ENCODE measurements around the gene MLLT3.

MLLT3 gene

GRCh38 chr9:20463823-20464222 is 158.5 kb downstream of the MLLT3 start:
- no peak for DNase-seq
- intact Hi-C loops (cut with DNase I) = no loop called here

DNA sequence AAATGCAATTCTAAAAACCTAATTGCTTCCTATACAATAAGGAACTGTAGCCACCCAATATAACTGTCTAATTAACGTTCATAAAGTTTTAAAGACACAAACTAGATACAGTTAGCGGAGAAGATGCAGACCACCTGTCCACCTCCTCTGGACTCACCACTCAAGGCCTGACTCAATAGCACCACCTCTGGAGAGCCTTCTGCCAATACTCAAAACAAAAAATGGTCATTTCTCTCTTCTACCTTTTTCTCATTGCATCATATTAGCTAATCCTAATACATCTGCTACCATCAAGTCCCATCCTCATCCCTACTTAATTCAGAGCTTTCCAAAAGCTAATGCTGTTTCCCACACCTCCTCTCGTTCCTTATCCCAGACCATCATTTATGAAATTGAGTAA is 159.9 kb downstream of the MLLT3 start:
- no peak for DNase-seq
- intact Hi-C loops (cut with DNase I) = no loop called here

GRCh38 chr9:20447291-20447690 is 175.0 kb downstream of the MLLT3 start:
- no peak for DNase-seq
- intact Hi-C loops (cut with DNase I) = no loop called here

GRCh38 chr9:20446248-20446647 is 176.1 kb downstream of the MLLT3 start:
- DNase-seq = no peak
- intact Hi-C loops (cut with DNase I) = no loop called here

- intact Hi-C loops (cut with DNase I) = no loop called here
- no peak for DNase-seq
Measured at GRCh38 chr9:20442461-20443319, 179.6 kb downstream of the MLLT3 start.

GRCh38 chr9:20441711-20442423 is 180.4 kb downstream of the MLLT3 start:
- intact Hi-C loops (cut with DNase I) = no loop called here

DNA sequence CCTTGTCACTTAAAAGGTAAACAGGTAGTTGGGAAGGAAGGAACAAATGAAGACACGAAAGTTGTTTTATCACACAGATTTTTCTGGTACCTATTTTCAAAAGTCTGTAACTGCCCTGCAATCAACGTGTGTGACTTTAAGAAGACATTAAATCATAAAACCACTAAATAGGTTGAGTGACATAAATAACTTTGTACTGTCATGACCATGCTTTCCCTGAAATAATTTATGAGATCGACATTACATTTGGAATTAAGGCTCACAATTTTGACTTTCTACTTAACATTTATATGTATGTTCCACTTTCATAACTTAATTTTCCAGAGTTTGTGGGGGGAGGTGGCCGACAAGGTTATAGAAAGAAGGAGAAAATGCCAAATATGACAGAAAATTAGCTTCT is 181.1 kb downstream of the MLLT3 start:
- DNase-seq = no peak
- intact Hi-C loops (cut with DNase I) = no loop called here

More at GRCh38 chr9:20441711-20442423, 180.4 kb downstream of the MLLT3 start:
- no peak for DNase-seq

DNA sequence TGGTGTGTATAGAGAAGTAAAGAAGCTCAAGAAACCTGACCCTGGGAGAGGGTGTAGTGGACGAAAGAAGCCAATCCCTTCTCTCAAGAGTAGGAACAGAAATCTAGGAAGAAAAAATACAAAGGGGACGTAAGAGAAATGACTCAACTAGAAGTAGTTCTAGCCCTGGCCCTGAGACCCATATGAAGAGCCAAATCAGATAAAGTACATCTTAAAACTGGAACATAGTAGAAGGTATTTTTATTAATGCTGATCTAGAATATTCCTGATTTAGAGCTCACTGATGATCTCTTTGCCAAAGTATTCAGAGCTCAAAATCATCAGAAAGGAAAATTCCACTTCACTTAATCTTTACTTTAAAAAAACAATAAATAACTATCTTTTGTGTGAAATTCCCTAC is 184.8 kb downstream of the MLLT3 start:
- DNase-seq = no peak
- intact Hi-C loops (cut with DNase I) = no loop called here

- no peak for DNase-seq
- intact Hi-C loops (cut with DNase I) = no loop called here
Measured at GRCh38 chr9:20436476-20437195, 185.7 kb downstream of the MLLT3 start.

DNA sequence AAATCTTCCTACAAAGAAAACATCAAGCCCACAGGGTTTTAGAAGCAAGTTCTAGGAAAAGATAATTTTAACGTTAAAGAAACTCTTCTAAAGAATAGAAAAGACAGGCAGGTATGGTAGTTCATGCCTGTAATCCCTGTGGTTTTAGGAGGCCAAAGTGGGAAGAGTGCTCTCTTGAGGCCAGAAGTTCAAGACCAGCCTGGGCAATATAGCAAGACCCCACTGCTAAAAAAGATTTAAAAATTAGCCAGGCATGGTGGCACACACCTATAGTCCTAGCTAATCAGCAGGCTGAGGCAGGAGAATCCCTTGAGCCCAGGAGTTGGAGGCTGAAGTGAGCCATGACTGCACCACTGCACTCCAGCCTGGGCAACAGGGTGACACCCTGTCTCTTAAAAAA is 193.3 kb downstream of the MLLT3 start:
- intact Hi-C loops (cut with DNase I) = no loop called here
- no peak for DNase-seq

DNA sequence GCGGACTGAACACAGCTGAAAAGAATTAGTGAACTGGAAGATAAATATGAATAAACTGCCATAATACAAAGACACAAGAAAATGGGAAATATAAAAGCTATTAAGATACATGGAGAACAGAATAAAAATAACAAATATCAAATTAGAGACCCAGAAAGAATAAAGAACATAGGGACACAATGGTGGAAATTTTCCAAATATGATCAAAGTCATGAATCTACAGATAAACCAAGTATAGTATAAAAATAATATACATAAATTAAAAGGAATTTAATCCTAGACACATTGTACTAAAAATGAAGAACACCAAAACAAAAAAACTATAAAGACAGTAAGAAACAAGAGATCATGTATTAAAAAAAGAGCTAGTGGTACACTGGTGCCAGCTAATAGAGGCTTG is 194.9 kb downstream of the MLLT3 start:
- DNase-seq = no peak
- intact Hi-C loops (cut with DNase I) = no loop called here

GRCh38 chr9:20426019-20426418 is 196.3 kb downstream of the MLLT3 start:
- intact Hi-C loops (cut with DNase I) = no loop called here
- no peak for DNase-seq

- DNase-seq = no peak
- intact Hi-C loops (cut with DNase I) = no loop called here
Measured at GRCh38 chr9:20419533-20419932, 202.8 kb downstream of the MLLT3 start.

- intact Hi-C loops (cut with DNase I) = no loop called here
- no peak for DNase-seq
Measured at GRCh38 chr9:20418485-20418884, 203.8 kb downstream of the MLLT3 start.

- no peak for DNase-seq
- intact Hi-C loops (cut with DNase I) = no loop called here
Measured at GRCh38 chr9:20417373-20418080, 204.8 kb downstream of the MLLT3 start.

DNA sequence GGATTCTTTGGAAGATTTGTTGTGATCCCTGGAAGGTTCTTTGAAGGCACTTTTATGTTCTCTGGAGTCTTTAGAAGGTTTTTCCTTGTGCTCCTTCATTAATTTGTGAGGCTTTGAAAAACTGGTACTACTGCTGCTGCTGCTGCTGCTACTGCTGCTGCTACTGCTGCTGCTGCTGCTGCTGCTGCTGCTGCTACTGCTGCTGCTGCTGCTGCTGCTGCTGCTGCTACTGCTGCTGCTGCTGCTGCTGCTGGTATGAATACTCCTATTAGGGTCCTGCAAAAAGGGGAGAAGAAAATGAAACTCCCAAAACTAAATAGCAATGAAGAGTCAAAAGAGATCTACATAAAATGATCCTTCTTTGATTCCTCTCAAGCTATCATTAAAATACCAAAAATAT is 208.1 kb downstream of the MLLT3 start:
- intact Hi-C loops (cut with DNase I) = no loop called here

DNA sequence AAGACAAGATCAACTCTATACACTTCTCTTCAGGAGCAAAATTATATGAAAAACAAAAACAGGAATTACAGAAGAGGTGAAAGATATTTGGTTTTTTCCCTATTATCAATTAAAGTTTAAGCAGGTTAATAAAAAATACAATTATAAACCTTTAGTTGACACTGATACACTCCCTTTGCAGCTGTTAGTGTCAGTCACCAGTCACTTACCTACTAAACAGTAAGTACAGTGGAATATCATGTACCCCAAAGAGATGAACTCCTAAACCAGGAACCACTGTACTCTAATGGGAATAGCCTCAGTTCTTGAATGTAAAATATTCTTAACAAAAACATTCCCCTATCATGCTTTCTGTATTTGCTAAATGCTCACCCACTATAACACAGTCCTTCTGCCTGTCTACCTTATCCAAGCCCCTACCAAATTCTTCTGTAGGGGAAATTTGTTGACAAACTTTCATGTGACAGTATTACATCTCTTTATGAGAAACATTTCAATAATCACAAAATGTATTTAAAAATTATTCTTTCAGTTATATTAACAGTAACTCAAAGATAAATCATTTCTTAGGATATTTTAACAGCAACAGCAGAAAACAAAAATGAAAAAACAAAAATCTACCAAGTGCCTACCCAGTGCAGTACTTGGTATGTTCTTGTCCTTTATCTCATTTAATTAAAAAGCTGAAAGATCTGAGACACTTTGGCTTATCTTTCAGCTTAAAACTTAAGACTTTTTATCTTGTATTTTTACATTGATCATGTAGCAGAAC is 212.8 kb downstream of the MLLT3 start:
- DNase-seq = no peak
- intact Hi-C loops (cut with DNase I) = no loop called here

More for the DNA sequence above, 208.1 kb downstream of the MLLT3 start:
- no peak for DNase-seq

DNA sequence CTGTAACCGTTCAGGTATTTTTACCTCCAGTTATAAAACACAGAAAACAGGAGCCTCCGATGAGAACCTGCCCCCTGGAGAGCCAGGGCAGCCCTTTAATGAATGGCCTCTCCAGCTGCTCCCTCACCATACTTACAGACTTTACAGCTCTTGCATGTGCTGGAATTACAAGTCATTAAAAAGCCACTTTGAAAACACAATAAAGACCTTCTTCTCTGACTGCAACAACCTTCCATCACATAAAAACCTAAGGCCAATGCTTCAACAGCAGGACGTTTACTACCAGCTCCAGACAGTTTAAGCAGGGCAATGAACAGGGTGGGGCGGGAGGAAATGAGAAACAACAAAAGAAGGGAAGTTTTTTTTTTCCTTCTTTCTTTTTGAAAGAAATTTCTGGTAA is 213.8 kb downstream of the MLLT3 start:
- intact Hi-C loops (cut with DNase I) = no loop called here
- DNase-seq = no peak

DNA sequence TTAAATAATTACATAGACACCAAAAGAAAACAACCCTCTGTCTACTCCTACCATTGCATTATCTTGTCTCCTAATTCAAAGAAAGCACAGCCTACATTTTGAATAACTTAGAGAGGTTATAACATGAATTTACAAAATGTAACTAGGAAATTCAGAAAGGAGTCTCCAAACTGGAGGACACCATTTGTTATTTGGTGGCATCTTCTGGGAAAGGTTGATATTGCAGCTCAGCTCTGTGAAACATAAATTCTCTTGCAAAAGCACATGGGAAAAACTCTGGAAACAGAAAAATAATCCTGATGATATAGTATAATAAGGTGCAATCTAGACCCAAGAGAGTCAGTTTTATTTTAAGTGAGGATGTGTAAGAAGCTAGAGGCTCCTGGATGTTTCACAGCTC is 215.3 kb downstream of the MLLT3 start:
- no peak for DNase-seq
- intact Hi-C loops (cut with DNase I) = no loop called here
